HS-27A (cell line): Measurements from ENCODE around the gene BMI1.
"Not testable (repeated sequence)": the region's sequence is repeated elsewhere in the genome, so short reads cannot be mapped to it uniquely, and the experiment has no call there.

ENCODE experiments used
- DNase-seq: peaks from one replicate; pipeline ENCODE4 v3.0.0-alpha.2; 2012; ENCODE audit warnings: low read depth, missing footprints

Gene BMI1

DNA sequence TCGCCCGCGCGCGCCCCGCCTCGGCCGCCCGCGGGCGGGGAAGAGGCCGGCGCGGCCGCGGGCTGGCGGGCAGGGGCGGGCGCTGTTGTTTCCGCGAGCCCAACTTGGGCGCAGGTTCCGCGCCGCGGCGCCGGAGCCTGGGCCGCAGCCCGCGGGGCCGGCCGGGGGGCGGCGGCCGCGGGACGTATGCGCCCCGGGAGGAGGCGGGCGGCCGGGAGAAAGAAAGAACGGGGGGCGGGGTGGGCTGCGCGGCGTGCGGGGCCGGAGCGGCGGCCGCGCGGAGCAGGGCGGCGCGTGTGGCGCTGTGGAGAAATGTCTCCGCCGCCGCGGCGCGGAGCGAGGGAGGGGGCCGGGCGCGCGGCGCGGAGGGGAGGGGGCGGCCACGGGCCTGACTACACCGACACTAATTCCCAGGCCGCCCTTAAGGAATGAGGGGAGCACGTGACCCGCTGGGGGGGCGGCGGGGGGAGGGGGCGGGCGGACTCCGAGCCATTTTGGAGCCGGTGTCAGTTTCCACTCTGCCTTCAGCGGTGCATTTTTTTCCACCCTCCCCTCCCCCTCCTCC, at the start of gene BMI1:
BMI1 (plus strand) TSS at position 509 of the 565 bp plus-strand sequence. CDS start 5,351 bp downstream, outside the sequence.
- no peak for DNase-seq

- no peak for DNase-seq
Observed at GRCh38 chr10:22271786-22272185, 49.1 kb upstream of the BMI1 start.

- DNase-seq, result no peak
Observed at GRCh38 chr10:22278441-22278782, 42.5 kb upstream of the BMI1 start.

DNA sequence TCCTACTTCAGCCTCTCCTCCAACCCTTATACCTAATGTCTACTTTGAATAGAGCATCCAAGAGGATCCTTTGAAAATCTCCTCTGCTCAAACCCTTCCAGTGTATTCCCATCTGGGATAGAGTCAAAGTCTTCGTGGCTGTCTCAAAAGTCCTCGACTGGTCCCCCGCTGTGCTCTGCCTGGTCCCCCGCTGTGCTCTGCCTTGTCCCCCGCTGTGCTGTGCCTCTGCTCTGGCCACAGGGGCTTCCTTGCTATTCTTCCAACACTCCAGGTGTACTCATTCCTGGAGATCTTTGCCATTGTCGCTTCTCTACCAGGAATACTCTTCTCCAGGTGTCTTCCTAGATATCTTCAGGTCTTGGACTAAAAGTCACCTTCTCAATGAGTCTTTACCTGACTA, 40.8 kb upstream of the BMI1 start:
- DNase-seq, result no peak

DNA sequence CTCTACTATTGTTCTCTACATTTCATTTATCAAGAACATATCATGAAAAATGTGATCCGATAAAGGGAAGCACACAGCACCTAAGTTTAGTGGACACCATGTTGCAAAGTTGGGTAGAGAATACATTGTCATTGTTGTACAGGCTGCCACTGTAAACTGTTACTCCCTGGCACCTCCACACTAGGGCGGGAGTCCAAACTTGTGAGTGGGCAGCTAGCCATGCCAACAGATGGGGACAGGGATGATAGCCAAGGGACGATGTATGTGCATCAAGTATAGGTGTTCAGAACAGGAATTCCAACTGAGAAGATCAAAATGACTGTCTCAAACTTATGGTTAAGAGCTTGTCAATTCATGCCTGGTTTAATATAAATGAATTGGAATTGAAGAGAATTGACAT, 35.8 kb upstream of the BMI1 start:
- no peak for DNase-seq

GRCh38 chr10:22293747-22294404, 27.0 kb upstream of the BMI1 start:
- no peak for DNase-seq

- DNase-seq, result no peak
Observed at GRCh38 chr10:22294694-22295093, 26.2 kb upstream of the BMI1 start.

GRCh38 chr10:22301193-22301592, 19.7 kb upstream of the BMI1 start:
- no peak for DNase-seq

DNA sequence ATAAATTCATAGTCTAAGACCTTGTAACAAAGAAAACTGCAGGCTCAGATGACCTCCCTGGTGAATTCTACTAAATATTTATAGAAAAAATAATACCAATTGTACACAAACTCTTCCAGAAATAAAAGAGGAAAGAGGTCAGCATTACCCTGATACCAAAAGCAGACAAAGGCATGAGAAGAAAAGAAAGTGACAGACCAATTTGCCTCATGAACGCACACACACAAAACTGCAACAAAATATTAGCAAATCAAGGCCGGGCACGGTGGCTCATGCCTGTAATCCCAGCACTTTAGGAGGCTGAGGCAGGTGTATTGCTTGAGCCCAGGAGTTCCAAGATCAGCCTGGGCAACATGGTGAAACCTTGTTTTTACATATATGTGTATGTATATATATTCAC, 17.4 kb upstream of the BMI1 start:
- DNase-seq, result no peak

DNA sequence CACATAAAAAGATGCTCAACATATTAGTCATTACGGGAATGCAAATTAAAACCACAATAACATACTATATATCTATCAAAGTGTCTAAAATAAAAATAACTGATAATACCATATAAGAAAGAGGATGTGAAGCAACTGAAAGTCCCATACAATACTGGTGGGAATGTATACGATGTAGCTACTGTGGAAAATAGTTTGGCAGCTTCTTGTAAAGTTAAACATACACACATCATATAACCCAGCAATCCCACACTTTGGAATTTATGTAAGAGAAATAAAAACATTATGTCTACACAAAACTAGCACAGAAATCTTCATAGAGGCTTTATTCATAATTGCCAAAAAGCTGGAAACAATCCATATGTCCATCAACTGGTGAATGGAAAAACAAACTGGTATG, 15.2 kb upstream of the BMI1 start:
- DNase-seq, result no peak

GRCh38 chr10:22308390-22308789, 12.5 kb upstream of the BMI1 start:
- no peak for DNase-seq

GRCh38 chr10:22309180-22310000, 11.5 kb upstream of the BMI1 start:
- DNase-seq, result no peak

- DNase-seq, result not testable (repeated sequence)
Observed at GRCh38 chr10:22310012-22310411, 10.9 kb upstream of the BMI1 start.

- DNase-seq, result no peak
Observed at GRCh38 chr10:22310928-22311327, 10.0 kb upstream of the BMI1 start.

DNA sequence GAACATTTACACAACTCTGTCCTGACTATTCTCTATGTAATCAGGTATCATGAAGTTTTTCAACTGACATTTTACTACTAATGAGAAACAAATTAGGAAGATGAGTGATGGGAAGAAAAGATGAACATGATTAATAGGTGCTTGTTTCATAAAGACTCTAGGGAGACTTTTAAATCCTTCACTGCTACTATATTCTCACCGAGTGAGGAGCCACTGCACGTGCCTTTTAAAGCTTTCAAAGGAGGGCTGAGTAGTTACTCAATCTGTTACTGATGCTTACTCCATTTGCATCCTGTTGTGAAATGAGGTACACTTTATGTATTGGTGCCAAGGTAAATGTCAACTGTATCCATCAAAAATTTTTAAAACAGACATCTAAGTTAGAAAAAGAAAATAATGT, 6.0 kb upstream of the BMI1 start:
- no peak for DNase-seq

DNA sequence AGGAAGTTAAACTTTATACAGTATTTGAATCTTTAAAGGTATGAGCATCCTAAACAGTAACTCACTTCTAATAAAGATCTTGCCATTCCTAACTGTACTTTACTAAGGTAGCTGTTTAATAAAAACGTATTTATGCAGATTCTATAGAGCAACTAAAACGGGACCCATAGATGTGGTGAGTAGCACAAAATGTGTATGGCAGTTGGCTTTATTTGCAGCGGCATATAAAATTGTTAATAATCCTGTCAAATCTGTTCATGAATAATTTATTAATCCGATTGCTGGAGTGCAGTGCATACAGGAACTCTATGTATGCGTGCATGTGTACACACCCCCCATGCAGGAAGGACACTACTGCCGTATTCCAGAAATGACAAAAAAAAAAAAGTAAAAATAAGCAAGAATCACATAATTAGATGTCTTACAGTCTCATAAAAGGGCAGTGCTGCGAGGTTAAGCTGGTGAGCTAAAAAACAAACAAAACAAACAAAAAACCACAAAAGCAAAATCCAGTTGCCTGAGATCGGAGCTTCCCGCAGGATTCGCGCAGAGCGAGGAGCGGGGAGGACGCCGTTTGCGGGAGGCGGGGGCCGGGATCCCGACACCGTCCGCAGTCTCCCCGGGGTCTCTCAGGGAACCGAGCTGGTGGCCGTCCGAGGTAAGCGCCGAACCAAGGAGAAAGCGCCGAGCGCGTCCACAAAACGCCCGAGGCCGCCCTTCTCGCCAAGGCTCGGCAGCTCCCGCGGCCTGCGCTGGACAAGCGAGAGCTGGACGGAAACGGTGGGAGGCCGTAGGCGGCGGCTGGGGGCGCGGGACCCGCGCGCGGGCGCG, 5.2 kb upstream of the BMI1 start:
- DNase-seq, result no peak

GRCh38 chr10:22316286-22317075, 4.4 kb upstream of the BMI1 start, which contains the start of gene COMMD3:
TSS of gene COMMD3 (plus strand) at chr10:22316388. CDS start at chr10:22316418, 30 bp downstream.
- no peak for DNase-seq

- no peak for DNase-seq
Observed at GRCh38 chr10:22317076-22317370, 3.9 kb upstream of the BMI1 start.

- no peak for DNase-seq
Observed at GRCh38 chr10:22317771-22318565, 2.9 kb upstream of the BMI1 start.

DNA sequence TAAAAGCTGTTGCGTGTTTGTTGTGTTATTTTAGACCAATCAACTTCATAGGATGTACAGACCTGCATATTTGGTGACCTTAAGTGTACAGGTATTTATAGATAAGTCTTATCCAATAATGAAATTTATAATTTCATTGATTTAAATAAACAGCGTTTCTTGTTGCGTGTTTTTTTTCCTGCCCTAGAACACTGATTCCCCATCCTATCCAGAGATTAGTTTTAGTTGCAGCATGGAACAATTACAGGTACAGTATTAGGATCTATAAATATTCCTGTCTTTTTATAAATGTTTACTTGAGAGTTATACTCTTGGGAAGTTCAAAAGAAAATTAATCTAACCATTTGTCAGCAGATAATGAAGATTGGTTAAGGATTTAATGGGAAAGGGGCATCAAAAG, 2.1 kb upstream of the BMI1 start:
- no peak for DNase-seq

DNA sequence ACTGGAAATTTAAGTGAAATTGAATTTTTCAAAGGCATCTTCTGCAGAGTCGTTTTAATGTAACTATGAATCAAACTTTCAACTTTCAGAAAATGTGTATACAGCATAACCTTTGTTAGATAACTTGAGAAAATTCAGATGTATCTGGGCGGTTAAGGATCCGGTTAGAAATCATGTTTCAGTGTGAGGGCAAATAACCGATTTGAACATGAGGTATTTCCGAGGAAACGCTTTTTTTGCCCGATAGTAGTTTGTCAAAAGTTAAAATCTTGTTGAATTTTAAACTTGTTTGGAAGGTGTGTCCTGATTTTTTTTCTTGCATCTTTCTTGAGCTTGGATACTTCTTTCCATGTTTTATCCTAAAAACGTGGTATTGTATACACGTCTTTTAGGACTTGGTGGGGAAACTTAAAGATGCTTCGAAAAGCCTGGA, 1.3 kb upstream of the BMI1 start:
- no peak for DNase-seq
